Smooth muscle cell of the brain vasculature (primary cell): Measurements from ENCODE around the gene GJB3.
A peak's percentile ranks its signal among the peaks of the same experiment; 100 is the strongest.
"Not testable (repeated sequence)": the region's sequence is repeated elsewhere in the genome, so short reads cannot be mapped to it uniquely, and the experiment has no call there.

Experiments
- DNase-seq: peaks from one replicate; pipeline ENCODE4 v3.0.0-alpha.2; 2012; ENCODE audit warnings: low read depth, low spot score

Gene GJB3

DNA sequence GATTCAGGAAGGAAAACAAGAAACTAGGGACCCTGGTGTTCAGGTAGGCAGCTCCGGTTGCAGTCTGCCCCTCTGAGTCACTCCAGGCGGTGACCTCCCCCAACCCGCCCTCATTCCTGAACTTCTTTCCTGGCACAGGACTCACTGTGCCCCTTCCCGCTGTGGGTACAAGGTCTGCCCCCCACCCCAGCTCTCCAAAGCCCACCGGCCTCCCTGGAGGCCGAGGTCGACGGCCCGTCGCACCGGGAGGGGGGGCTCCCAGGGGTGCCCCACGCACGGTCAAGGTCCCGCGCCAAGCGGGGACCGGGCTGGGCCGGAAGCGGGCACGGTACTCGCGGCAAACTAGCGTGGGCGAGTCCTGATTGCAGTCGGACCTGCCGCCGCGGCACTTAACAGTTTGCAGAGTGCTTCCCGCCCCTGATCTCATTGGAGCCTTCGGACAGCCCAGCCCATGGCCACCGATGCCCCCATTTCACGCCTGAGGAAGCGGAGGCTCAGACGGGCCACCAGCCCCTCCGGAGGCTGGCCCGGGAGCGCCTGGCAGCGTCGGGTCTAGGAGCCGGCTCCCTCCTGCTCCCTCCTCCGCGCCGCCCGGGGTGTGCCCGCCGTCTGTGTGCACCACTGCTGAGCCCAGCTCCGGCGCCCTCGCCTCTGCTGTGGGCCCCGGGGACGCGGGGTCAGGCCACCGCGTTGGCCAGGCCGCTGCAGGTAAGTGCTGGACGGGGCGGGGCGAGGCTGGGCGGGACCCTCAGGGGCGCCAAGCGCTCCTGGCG is at the start of gene GJB3:
Gene GJB3, plus strand, starts transcription at position 144 of the 773 bp plus-strand sequence. CDS start 3,549 bp downstream, outside the sequence.
- no peak for DNase-seq

DNA sequence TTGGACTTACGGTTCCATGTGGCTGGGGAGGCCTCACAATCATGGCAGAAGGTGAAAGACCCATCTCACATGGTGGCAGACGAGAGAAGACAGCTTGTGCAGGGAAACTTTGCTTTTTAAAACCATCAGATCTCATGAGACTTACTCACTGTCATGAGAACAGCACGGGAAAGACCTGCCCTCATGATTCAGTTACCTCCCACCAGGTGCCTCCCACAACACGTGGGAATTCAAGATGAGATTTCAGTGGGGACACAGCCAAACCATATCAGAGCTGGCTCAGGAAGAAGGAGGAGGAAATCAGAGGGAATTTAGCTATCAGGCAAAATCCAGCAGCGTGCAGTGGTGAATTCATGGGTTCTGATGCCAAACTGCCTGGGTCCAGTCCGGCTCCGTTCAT is 48.2 kb upstream of the GJB3 start:
- DNase-seq: not testable (repeated sequence)

DNA sequence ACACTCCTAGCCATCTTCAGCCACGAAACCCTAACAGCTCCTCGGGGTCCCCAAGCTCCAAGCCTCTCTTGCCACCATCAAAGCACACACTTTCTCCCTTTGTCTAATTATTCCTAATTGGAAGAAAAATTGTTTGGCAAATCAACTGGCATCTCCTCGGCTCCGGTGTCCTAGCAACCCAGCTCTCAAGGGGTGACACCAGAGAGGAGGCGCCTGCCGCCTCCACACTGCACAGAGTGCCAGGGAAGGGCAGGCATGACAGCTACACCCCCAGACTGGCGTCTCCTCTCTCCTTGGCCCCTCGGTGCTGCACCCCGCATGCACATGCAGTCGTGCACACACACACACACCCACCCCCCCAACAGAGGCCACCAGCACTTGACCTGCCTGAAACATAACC is 44.3 kb upstream of the GJB3 start:
- DNase-seq: no peak

DNA sequence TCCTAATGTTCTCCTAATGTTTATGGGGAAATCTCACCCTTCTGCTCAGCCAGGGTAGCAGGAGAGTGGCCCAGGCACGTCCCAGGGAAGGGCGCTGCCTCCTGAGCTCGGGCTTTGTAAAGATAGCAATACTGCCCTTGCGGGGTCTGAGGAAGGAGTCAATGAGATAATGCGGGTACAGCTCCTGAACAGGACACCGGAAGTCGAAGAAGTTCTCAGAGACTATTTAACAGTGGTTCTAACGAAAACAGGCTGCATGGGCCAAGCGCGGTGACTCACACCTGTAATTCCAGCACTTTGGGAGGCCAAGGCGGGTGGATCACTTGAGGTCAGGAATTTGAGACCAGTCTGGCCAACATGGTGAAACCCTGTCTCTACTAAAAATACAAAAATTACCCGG is 43.8 kb upstream of the GJB3 start:
- not testable (repeated sequence) for DNase-seq

DNA sequence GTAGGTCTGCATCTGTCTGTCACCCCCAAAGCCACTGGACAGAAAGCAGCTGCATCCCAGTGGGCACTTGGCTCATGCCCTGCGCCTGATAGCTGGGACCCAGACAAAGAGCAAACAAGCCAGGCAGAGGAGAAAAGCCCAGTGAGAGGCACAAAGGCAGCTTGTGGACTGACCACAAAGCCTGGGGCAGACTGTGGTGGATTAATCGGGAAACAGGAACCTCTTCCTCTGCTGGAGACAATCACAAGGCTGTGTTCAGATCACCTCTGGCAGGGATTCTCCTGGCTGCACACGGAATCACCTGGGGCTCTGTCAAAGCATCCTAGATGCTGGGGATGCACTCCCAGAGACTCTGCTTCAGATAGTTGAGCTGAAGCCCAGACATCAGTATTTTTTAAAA is 41.4 kb upstream of the GJB3 start:
- DNase-seq: no peak

DNA sequence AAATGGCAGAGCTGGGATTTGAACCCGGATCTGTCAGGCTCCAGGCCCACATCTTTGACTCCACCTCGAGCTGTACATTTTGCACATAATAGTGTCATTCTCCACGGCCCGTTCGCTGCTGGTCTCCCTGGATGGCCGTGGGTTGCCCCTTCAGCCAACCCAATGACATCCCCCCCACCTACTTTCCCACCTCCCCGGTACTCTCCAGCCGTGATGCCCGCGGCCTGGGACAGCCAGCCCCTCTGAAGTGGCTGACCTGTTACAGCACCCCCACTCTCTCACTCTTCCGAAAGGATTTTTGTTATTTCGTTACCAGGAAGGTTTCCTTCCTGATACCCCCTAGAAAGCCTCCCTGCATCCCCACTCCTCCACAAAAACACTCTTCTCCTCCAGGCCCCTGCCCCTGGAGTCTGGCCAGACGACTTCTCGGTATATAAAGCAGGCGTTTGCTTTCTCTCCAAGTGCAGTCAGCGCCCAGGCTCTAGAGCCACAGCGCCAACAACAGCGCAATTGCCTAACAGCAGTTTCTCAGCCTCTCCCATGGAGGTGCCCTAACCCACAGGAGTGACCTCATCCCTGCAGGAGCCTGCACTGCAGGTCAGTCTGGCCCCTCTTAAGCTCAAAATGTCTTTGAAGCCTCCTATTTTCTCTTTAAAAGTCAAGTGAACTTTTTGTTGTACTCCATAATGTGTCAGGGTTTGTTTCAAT is 40.7 kb upstream of the GJB3 start:
- DNase-seq: no peak

DNA sequence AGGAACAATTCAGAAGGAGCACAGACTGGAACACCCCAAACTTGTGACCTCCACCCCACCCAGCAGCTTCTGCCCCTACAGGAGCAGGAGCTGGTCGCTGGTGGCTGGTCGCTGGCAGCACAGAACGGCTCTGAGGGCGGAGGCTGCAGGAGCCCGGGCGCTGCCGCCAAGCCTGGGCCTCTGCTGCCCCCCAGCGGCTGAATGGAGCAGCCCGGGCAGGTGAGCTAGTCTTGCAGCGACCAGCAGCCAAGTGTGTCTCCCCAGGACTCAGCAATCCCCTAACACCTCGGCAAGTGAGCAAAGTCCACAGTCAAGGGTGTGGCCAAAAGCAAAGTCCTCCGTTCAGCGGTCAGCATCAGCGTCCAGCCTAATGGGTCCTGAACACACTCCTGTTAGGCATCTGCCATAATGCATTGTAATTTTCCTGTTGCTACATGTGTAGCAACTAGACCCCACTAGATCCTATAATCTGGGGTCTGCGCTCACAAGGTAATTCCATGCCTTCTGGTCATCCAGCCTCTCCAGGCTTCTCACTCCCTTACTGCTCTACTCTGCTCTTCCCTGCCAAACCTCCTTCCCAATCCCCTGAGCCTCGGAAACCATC is 38.2 kb upstream of the GJB3 start:
- DNase-seq: peak; percentile 26

DNA sequence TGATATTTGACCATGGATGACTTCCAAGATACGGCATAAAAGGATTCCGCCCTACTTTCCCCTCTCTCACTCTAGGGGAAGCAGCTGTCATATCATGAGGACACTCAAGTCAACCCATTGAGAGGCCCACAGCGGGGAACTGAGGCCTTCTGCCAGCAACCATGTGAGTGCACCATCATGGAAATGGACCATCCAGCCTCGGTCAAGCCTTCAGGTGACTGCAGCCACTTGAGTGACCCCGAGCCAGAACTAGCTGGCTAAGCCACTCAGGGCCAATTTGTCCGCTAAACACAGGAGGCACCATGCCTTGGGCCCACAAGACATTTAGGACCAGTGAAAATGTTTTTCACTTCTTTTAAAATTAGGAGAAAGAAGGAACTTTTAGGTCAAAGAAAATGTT is 37.2 kb upstream of the GJB3 start:
- no peak for DNase-seq

DNA sequence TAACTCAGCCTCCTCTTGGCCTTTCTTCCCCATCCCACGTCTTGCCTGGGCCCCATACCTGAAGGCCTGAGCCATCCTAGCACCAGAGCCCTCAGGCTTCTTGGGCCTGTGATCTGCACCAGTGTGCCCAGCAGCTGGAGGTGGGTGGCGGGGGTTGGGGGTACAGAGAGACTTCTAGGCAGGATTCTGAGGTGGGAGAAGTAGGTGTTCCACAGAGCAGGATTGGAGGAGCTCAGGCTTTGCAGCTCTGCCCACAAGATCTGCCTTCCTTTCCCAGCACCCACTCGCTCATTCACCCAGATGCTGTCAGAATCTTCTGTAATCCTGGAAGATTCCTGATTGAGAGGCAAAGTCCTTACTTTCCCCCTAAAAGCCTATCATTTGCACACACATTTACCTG is 36.2 kb upstream of the GJB3 start:
- no peak for DNase-seq

DNA sequence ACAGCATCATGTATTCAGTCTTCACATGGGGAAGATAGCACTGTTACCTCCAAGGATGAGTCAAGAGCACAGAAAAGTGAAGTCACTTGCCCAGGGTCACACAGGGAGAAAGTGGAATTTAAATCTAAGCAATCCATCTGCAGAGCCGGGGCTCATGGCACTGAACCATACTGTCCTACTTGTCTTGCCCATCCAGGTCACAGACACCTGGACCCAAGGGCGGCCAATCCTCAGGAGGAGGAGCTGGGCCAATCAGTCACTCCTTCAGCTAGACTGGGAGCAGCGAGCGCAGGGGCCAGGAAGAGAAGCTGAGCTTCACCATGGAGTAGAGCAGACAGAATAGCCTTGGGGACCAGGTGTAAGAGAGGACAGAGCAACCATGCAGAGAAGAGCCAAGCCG is 35.3 kb upstream of the GJB3 start:
- DNase-seq: no peak

DNA sequence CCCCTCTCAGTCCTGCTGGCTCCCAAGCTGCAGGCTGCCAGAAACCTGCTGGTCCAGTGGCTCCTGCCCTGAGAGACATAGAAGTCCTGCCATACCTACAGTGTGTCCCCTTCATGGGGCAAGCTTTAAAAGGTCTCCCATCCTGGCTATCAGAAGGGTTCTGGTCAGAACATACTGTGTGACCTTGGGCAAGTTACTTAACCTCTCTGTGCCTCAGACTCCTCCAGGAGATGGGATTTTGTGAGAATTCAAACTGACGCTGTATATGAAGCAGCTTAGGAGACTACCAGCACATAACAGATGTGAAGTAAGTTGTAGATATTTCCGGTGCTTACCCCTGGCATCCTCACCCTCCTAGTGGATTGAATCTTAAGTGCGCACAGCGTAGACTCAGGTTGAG is 34.9 kb upstream of the GJB3 start:
- DNase-seq: no peak

DNA sequence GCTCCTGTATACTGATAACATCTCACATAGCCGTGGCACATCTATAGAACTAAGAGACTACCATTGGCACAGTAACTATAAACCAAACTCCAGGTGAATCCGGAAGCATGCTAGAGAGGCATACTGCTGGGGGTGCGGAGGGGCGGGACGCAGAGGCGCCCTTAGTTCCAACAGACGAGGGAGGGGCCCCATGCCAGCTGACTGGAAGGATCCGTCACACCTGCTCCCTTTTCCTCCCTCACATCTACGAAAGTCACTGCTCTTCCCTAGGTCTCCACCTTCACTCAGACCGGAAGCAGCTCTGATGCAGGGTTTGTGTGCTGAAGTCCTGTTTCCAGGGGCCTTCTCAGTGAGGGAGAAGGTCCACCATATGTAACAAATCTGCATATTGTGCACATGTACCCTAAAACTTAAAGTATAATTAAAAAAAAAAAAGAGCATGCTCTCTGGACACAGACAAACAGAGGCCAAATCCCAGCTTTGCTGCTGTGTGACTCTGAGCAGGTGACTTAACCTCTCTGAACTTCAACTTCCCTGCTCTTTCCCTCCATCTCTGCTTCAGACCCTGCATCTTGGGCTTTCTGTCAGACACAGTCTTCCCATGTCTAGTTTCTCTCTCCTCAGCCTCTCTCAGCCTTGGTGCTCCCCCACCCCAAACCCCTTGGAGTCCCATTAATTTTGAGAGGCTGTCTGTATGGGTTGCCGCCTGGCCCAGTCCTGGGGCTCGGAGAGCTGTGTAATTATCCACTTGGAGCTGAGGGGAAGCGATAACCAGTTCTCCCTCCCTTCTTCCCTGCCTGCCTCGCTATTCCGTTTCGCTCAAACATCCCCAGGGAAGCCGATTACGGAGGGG is 34.0 kb upstream of the GJB3 start:
- DNase-seq: no peak

DNA sequence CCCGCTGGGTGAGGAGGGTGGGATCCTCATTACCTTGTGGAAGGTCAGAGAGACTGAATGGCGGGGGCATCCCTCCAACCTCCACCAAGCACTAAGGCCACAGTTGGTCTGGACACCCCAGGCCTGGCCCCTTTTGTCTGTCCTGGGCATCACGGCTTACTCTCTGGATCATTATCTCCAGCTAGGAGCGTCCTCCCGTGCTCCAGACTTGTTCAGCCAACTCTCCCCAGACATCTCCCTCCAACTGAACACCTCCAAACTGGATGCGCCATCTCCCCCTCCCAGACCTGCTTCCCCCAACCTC is 33.4 kb upstream of the GJB3 start:
- no peak for DNase-seq

DNA sequence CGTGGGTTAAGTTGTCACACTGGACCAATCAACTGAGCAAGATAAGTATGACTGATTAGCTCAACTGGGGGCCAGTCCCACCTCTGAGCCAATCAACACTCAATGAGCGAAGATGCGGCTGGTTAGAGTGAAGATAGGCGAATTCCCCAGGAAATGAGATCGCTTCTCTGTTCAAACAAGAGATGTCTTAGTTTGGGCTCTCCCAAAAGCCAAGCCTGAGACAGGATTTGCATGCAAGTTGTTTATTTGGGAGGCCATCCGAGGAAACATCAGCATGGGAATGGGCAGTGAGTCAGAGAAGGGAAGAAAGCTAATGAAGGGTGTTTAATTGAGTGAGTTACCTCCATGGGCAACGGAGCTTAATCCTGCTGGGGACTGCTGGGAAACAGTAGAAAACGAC is 31.0 kb upstream of the GJB3 start:
- no peak for DNase-seq

DNA sequence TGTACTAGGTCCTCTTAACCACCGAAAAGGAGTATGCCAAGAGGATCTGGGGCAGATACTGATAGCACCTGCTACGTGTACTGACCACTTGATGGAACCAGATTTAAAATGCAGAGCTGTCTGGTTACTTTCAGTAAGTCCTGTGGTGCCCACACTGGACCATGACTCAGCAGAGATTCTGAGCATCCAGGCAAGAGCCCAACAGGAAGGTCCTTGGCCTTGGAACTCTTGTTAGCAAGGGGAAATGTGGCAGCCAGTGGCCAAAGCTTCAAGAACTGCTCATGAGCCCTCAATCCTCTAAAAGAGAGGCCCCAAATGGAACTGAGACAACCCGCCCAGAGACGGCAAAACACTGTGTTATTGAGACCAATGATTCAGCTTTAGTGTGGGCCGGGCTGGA is 30.4 kb upstream of the GJB3 start:
- DNase-seq: no peak

DNA sequence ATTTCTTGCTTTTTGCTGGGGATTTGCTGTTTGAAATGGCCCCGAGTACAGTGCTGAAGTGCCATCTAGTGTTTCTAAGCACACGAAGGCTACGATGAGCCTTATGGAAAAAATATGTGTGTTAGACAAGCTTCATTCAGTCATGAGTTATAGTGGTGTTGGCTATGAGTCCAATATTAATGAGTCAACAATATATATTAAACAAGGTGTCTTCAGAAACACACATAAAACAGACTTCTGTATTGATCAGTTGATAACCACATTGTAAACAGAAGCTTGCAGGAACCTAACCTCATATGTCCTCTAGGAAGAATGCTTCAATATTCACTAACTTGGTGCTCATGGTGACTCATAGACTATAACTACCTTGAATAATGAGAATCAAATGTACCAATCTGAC is 27.9 kb upstream of the GJB3 start:
- DNase-seq: no peak

DNA sequence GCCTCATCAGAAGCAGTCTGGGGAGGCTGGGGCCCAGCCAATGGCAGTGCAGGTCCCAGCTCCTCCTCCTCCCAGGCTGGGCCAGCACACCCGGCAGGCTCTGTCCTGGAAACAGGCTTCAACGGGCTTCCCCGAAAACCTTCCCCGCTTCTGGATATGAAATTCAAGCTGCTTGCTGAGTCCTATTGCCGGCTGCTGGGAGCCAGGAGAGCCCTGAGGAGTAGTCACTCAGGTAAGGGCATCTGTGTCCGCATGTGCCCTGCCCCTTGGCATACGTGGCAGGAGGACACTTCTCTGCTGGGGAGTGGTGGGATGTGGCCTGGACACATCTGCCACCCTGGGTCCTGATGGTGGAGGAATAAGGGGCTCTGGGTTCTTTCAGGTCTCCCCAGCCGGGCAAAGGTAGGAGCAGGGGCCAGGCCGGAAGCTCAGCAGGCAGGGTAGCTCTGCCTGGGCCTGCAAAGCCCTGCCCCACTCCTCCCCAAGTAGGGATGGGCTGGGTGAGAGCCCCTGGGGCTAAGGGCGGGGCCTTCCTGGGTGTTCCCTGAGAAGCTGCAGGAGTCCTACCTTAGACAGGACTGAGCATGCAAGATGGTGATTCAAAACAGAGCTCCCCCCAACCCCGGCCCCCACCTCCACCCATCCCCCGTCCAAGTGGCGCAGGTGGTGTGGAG is 25.9 kb upstream of the GJB3 start, which contains the start of gene GJB5:
Gene GJB5, plus strand, starts transcription at position 84 of the 674 bp plus-strand sequence. CDS start 2,284 bp downstream, outside the sequence.
- no peak for DNase-seq

DNA sequence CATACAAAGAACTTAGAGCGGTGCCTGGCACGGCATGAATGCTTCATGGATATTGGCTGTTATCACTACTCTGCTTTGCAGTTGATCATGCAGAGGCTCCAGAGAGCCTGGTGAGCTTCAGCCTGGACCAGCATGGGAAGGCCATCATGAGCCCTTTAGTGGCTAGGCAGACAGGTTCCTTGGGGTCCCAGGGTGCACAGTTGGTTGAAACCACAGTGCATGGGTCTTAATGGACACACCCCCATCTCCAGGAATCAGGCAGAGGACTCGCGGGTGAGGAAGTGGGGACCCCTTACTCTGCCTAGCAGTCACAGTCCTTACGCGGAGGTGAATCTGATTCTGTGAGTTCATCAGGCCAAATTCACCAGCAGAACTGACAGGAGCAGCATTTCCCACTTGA is 25.1 kb upstream of the GJB3 start:
- DNase-seq: no peak

DNA sequence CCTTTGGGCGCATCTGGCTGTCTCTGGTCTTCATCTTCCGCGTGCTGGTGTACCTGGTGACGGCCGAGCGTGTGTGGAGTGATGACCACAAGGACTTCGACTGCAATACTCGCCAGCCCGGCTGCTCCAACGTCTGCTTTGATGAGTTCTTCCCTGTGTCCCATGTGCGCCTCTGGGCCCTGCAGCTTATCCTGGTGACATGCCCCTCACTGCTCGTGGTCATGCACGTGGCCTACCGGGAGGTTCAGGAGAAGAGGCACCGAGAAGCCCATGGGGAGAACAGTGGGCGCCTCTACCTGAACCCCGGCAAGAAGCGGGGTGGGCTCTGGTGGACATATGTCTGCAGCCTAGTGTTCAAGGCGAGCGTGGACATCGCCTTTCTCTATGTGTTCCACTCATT is 23.6 kb upstream of the GJB3 start:
- DNase-seq: no peak

DNA sequence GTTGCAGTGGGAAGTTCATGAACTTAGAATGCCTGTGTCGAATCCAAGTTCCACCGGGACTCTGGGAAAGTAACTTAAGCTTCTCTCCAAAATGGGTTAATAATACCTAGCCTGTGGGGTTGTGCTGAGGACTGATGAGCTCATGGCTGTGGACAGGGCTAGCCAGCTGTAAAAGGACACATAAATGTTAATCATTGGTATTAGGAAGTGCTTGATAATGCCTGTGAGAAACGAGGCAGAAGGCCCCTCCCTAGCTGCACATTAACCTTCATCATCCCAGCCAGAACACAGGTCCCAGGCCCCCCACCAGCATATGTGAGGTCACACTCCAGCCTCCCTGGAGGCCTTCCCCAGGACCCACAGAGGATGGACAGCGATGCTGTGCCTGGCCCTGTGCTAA is 22.3 kb upstream of the GJB3 start:
- no peak for DNase-seq
